Thyroid gland (tissue), 4 donors: ENCODE results near the gene RANBP1.

Experiments
- POLR2A ChIP-seq, 2 donors: fragments of 450-650 bp; IDR thresholded peaks; one replicate each; pipeline ENCODE4 v1.6.1; 2017; ENCODE audit warnings: antibody characterized with exemption in 2 of 2, mild to moderate bottlenecking in 2 of 2, moderate library complexity in 1 of 2
- TF ChIP-seq, protein P1 (sequence below), 6 experiments: fragments of 200-600 bp in 3 of 6; fragments of 450-650 bp in 3 of 6; sonication (generic) in 3 of 6; IDR thresholded peaks; one replicate each; pipeline ENCODE4 v1.5.1; 2016 to 2019; ENCODE audit warnings: antibody characterized with exemption in 6 of 6, mild to moderate bottlenecking in 2 of 6, inconsistent platforms in 1 of 6, moderate library complexity in 1 of 6

DNA sequence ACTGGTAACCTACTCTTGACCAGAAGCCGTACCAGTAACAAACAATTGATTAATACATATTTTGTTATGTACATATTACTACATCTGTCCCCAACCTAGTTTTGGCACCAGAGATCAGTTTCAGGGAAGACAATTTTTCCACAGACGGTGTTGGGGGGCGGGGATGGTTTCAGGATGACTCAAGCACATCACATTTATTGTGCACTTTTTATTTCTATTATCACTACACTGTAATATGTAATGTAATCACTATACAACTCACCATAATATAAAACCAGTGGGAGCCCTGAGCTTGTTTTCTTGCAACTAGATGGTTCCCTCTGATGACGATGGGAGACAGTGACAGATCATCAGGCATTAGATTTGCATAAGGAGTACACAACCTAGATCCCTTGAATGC, 20.4 kb upstream of the RANBP1 start:
- TF ChIP-seq, protein P1, sequence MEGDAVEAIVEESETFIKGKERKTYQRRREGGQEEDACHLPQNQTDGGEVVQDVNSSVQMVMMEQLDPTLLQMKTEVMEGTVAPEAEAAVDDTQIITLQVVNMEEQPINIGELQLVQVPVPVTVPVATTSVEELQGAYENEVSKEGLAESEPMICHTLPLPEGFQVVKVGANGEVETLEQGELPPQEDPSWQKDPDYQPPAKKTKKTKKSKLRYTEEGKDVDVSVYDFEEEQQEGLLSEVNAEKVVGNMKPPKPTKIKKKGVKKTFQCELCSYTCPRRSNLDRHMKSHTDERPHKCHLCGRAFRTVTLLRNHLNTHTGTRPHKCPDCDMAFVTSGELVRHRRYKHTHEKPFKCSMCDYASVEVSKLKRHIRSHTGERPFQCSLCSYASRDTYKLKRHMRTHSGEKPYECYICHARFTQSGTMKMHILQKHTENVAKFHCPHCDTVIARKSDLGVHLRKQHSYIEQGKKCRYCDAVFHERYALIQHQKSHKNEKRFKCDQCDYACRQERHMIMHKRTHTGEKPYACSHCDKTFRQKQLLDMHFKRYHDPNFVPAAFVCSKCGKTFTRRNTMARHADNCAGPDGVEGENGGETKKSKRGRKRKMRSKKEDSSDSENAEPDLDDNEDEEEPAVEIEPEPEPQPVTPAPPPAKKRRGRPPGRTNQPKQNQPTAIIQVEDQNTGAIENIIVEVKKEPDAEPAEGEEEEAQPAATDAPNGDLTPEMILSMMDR (IDR thresholded peaks at IDR 0.05), result no peak
- TF ChIP-seq POLR2A (IDR thresholded peaks at IDR 0.05), result no peak
